Hepatocyte (in vitro differentiated cells): ENCODE measurements around the gene ZFP91.

ENCODE experiments used
- CTCF ChIP-seq: fragments of 200-600 bp; sonication (generic); IDR thresholded peaks from 2 replicates; pipeline ENCODE4 v1.5.1; 2016; ENCODE audit warnings: antibody characterized with exemption, mild to moderate bottlenecking; ENCODE audit not compliant: poor library complexity
- EZH2 ChIP-seq: fragments of 200-600 bp; sonication (generic); IDR thresholded peaks from 2 replicates; pipeline ENCODE4 v1.6.1; 2016; ENCODE audit warnings: antibody characterized with exemption, mild to moderate bottlenecking, borderline replicate concordance

- no peak for TF ChIP-seq CTCF
- no peak for TF ChIP-seq EZH2
Measured at GRCh38 chr11:58639669-58640068, 60.8 kb downstream of the ZFP91 start.
